NCI-H460 (cell line): ENCODE results near the gene WSB1. TPM values are rescaled to one million over a fixed set of nuclear protein-coding genes. Genes with fewer than 3 reads are reported as not detected.
"Not testable (repeated sequence)": the region's sequence is repeated elsewhere in the genome, so short reads cannot be mapped to it uniquely, and the experiment has no call there.

Source experiments
- DNase-seq: peaks from one replicate; pipeline ENCODE4 v3.0.0-alpha.2; 2016; ENCODE audit warnings: low read depth; ENCODE audit errors: extremely low read depth
- total RNA-seq: library from RNA; depleted of rRNA; stranded (reverse); fragments of >200 nt; shearing (Covaris generic); gene quantifications from 2 replicates; pipeline ENCODE4 v1.2.3, GENCODE V29; 2014

WSB1 gene
- total RNA-seq, 1 experiment from 2014 or later: 153 TPM

GRCh38 chr17:27313301-27313700, 19.4 kb downstream of the WSB1 start:
- no peak for DNase-seq

- DNase-seq: no peak
Observed at GRCh38 chr17:27315322-27315721, 21.4 kb downstream of the WSB1 start.

- DNase-seq: no peak
Observed at GRCh38 chr17:27315796-27316465, 22.0 kb downstream of the WSB1 start.

DNA sequence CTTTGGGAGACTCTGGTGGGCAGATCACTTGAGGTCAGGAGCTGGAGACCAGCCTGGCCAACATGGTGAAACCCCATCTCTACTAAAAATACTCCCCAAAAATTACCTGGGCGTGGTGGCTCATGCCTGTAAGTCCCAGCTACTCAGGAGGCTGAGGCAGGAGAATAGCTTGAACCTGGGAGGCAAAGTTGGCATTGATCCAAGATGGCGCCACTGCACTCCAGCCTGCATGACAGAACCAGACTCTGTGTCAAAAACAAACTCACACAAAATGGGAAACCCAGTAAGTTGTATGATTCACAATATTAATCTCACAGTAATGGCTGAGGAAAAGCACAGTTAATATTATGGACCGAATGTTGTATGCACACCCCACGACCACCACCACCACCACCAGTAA, 24.3 kb downstream of the WSB1 start:
- no peak for DNase-seq

GRCh38 chr17:27318633-27319032, 24.7 kb downstream of the WSB1 start:
- DNase-seq: no peak

- DNase-seq: no peak
Observed at GRCh38 chr17:27319541-27320221, 25.8 kb downstream of the WSB1 start.

DNA sequence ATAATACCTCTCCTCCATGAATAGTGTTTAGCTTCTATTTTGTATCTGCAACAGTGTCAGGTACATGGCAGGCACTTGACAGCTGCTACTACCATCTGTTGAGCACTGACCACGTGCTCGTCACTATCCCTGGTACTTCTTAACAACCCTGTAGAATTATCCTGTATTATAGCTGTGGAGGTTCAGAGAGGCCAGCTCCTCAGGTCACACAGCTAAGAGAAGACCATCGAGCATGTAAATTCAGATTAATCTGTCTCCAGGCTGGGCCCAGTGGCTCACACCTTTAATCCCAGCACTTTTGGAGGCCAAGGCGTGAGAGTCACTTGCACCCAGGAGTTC, 26.3 kb downstream of the WSB1 start:
- DNase-seq: no peak

DNA sequence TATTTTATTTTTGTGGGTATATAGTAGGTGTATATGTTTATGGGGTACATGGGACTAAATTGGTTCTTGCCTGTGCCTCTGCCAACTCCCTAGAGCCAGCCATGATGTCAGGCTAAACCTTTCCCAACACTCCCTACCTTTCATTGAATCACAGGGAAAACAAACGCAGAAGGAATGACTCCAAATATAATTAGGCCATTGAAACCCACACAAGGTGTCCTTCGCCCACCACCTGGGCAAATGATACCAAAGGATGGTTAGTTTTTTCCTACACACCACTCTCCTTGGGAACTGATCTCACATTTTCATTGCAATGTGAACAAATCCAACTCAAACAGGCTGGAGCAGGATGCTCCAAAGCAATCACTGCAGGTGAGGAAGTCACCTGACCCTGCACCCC, 27.5 kb downstream of the WSB1 start:
- DNase-seq: no peak

DNA sequence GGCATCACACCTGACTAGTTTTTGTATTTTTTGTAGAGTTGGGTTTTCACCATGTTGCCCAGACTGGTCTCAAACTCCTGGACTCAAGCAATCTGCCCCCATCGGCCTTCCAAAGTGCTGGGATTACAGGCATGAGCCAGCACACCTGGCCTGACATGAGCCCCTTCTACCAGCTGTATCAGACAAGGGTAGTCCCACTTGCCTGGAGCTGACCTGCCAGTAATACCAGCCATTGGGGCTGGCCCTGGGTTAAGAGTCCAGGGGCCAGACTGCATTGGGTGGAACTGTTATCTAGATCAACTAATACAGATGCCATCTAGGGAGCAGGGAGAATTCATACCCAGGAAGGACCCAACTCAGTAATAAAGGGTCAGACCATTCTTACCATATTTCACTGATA, 28.1 kb downstream of the WSB1 start:
- no peak for DNase-seq

DNA sequence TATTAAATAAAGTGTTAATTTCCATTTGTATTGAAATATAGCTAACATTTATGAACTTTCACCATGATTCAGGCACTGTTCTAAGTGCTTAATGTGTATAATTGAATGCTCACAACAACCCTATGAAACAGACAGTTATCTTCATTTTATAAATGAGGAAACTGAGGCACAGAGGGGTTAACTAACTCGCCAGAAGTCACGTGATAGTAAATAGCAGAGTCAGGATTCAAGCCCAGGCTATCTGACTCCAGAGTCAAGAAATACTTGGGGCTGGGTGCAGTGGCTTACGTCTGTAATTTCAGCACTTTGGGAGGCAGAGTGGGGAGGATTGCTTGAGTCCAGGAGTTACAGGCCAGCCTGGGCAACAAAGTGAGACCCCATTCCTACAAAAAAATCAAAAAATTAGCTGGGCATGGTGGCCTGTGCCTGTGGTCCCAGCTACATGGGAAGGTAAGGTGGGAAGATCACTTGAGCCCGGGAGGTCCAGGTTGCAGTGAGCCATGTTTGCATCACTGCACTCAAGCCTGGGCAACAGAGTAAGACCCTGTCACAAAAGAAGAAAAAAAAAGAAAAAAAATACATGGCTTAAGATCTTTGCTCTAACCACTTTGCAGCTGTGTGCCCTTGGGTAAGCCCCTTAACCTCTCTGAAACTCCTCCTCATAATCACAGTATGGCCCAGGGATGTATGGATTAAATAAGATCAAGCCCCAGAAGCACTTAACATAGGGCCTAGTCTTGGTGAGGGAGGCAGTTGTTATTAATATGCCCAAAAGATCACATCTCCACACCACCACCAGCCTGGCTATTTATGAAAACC, 29.0 kb downstream of the WSB1 start:
- no peak for DNase-seq

DNA sequence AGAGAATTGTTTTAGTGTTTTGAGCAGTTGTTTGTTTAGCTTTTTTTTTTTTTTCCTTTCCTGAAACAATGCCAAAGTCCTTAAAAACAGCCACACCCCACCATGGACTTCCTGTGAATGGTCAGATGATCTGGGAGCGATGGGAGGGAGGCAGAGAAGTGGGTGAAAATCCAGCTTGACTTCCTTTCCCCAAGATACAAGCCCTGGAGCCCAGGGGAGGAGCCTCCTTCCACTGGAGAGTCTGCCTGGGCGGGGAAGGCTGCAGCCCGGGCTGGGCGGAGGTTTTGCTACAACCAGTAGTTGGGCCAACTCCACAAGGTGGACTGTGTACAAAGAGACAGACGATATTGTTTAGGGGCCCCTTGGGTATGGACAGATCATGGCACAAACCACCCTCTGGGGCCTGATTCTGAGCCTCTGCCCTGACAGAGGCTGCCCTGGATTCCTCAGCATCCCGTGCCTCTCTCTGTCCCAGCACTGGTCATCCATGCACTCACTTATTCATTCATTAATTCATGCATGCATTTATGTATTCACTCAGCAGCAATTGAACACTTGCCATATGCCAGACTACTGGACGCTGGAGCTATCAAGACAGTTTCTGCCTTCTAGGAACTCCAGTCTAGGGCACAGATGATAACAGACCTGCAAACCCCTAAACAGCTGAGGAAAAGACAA, 29.8 kb downstream of the WSB1 start:
- DNase-seq: peak; percentile 70

GRCh38 chr17:27324771-27325339, 30.9 kb downstream of the WSB1 start:
- DNase-seq: no peak

DNA sequence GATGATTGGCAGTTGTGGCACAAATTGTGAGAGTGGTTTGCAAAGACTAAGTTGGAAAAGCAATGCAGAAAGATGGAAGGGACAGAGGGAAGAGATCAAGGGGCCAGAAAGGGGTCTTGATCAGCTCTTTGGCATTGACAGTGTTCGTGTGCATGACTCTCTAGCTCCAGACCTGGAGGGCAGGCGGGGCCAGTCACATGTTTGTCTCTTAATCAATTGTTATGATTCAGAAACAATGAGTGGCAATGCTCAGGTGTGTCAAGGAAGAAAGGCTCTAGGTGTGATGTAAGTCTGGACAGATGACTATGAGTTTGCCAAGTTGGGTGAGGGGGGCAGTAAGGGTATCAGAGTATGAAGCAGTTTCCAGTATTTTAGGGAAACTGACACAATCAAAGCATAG, 32.1 kb downstream of the WSB1 start:
- no peak for DNase-seq

DNA sequence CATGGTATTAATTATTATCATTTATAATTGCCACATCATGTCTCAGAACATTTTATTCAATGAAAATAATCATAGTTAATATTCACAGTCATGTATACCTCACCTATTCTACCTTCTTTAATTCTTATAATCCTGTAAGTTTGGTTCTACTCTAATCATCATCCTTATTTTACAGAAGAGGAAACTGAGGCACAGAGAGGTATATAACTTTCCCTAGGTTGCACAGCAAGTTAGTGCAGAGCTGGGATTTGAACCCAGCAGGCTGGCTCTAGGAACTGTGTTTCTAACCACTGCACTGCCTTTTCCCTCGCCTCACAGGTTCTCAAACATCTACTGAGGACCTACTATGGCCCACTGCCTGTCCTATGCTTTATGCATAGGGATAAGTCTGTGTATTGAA, 32.7 kb downstream of the WSB1 start:
- no peak for DNase-seq

DNA sequence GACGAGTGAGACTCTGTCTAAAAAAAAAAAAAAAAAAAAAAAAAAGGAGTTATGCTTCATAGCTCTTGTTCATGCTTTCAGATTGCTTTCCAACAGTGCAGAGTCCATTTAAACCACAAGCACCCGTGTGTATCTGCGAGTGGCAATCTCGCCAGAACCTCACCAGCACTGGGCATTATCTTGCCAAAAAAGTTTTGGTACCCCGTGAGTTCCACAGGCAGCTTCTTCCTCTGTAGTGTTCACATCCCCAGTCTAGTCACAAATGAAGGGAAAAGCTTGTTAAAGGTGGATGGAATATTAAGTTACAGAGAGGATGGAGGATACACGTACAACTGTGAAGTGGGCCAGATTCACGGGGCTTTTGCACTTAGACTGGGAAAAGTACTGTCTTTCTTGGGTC, 33.5 kb downstream of the WSB1 start:
- DNase-seq: no peak

DNA sequence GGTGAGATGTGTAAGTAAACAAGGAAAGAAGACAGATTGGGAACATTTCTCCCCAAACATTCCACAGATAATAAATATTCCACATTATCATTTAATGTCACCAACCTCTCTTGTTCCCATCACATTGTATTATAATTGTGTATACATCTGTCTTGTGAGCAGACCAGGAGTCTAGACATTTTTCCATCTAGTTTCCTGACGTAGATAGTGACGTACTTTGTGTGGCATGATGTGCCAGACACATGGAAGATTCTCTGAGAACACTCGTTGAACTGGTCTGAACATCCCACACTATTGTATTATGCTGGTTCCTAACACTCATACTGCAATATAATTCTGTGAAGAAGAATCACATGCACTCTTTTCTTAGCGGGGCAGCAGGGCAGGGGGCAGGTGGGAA, 34.0 kb downstream of the WSB1 start:
- no peak for DNase-seq

DNA sequence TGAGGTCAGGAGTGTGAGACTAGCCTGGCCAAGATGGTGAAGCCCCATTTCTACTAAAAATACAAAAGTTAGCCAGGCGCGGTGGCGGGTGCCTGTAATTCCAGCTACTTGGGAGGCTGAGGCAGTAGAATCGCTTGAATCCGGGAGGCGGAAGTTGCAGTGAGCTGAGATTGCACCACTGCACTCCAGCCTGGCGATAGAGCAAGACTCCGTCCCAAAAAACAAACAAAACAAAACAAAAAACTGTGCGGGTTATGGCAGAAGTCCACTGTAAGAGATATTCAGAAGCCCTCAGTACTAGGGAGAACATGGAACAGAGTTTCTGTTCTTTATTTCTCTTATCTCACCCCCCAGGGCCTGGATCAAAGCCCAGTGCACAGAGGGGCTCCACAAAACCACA, 34.8 kb downstream of the WSB1 start:
- not testable (repeated sequence) for DNase-seq

DNA sequence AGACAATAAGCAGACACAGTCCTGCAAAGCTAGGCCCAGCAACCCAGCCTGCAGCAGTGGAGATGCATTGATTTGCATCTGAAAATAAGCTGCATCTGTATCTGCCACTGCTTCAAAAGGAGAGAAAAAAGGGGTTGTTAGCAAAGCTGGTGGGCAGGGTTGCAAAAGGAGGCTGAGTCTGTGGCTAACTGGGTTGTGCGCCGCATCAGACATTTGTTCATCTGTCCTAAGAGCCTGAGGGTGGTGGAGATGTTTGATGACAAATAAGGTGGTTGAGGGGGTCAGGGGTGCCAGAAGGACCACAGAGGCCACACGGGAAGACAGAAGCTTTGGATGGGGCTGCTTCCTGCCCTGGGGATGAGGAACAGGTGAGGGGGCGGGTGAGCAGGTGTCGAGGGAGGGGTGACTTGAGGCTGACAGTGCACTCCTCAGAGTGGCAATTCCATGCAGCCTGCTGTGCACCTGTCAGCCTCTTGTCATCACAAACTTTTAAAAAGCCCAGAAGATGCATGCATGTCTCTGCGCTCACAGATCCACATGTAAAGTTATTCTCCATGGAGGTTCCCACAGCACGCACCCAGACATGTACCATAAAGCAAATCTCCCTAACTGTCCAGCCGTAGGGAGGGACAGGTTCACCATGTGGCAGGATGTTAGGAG, 35.4 kb downstream of the WSB1 start:
- DNase-seq: no peak

- DNase-seq: no peak
Observed at GRCh38 chr17:27332047-27332393, 38.1 kb downstream of the WSB1 start.
